Daoy (cell line): Measurements from ENCODE around the gene PGR. TPM values are rescaled to one million over a fixed set of nuclear protein-coding genes. Genes with fewer than 3 reads are reported as not detected.

Experiments
- DNase-seq: peaks from one replicate; pipeline ENCODE4 v3.0.0-alpha.2; 2015; ENCODE audit warnings: low read depth
- total RNA-seq: library from RNA; depleted of rRNA; stranded (reverse); fragments of >200 nt; shearing (Covaris generic); gene quantifications from 2 replicates; pipeline ENCODE4 v1.2.3, GENCODE V29; 2014

PGR gene
- total RNA-seq, 1 experiment from 2014 or later, result under 0.01 TPM

DNA sequence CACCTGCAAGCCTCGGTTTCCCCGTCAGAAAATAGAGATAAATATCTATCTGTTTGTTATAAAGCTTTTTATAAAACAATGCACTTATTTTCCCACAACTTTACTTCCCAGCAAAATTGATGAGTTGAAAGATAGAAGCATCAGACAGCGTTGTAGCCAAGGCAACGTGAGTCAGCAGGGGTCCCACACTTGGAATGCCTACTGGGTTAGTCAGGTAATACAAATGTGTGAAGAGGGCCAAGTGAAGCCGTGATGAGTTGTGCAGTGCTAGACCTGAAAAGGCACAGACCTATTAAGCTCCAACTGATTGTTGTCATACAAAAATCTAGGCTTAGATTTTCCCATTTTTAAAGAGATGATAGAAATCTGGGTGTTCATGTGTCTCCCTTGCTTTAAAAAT lies 118.7 kb downstream of the PGR start:
- DNase-seq, result peak; percentile 13

DNA sequence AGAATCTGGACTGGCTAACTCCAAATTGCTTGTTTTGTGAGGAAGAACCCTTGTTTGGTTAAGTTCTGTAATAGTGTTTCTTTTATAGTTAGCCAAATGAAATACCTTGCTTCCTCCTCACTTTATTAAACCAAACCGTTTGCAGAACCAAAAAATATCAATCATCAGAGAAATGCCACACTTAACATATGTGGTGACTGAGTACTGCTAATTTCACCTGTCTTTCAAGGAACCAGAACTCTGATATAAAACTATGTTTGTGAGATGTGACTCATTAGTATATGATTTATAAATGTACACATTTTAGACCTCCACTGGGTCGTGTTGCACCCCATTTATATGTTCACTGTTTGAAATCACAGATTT lies 119.9 kb downstream of the PGR start:
- no peak for DNase-seq

DNA sequence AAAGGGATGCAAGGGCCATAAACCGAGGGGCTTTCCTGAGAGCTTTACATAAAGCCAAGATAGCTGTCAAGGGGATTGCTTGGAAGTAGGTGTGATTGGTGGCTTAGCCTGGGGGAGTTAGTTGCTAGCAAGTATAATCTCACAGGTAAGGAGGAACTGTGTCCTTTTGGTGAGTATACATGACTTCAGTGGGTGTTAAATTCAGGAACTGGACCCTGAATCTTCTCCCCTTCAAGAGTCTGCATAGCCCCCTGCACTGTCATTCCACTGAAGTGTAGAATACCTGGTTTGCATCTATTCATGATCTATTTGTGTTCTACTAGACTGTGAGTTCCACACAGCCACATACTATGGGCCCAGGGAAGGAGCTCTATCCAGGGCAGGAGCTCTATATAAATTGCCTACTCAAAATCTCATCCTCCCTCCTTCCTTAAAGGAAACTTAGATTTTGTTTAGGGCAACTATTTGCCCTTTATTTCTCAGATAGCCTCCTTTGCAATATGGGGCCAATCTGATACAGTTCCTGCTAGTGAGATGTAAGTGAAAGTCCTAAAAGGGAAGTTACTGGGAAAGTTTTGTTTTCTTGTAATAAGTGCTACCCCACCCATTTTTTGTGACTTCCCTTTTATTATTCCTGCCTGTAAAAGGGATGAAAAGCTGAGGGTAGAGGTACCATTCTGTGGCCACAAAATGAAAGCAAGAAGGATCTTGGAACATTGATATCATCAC lies 120.5 kb downstream of the PGR start:
- DNase-seq, result no peak

DNA sequence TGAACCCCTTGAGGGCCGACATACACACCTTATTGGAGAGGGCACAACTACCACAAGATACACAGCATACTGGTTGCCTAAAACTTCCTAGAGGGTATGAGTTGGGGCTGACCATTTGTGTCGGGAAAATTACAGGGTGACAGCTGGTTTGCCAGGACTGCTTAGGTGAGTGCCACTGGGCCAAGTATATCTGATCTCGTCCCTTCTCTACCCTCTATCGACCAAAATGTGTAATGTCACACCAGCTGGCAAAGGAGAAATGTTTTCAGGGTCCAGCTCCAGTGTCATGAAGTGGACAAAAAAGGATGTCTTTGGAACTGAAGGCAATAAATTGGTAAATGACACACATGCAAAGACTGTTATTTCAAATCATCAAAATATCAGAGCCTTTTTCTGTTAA lies 126.1 kb downstream of the PGR start:
- DNase-seq, result peak; percentile 3

DNA sequence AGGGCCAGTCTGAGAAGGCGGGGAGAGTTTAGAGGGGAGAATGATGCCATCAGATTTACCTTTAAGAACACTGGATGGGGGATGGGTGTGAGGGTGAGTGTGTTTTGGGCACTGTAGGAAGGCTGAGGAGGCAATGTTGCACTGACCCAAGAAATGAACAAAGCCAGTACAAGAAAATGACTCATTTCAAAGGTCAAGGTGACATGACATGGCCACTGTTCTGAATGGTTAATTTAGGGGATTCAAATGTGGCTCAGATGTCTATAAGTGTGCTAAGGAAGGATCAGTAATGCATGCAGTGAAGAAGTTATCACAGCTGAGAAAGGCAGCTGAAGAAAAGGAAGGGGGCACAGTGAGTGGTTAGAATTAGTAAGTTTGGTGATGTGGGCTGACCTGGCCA lies 129.9 kb downstream of the PGR start:
- DNase-seq, result no peak

DNA sequence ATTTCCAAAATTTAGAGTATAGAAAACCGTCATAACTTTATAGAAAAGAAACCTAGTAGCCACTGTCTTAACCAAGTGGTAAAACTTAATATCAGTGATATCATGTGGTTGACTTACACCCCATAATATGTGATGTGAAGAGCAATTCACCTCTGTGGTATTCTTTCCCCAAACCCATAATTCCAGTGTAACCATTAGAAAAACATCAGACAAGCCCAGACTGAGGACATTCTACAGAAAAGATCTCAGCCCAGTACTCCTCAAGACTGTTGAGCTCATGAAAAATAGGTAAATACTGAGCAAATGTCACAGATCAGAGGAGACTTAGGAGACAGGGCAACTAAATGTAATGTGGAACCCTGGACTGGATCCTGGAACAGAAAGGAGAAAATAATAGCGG lies 134.6 kb downstream of the PGR start:
- no peak for DNase-seq

DNA sequence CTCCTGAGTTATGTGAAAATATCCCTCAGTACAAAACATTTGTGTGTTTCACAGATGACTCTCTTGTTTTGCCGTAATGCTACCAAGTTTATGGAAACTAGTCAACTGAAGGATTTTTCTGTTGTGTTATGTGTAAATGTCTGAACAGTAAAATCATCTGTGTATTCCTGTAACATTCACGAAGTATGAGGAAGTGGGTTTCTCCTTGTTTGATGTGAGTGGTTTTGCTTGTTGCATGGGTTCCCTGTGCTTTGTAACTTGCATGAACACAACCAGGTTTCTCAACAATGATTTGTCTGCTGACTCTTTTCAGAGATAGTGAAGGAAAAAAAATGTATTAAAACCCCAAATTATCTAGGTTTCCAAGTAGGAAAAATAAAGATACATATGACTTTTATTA lies 138.1 kb downstream of the PGR start:
- DNase-seq, result no peak

DNA sequence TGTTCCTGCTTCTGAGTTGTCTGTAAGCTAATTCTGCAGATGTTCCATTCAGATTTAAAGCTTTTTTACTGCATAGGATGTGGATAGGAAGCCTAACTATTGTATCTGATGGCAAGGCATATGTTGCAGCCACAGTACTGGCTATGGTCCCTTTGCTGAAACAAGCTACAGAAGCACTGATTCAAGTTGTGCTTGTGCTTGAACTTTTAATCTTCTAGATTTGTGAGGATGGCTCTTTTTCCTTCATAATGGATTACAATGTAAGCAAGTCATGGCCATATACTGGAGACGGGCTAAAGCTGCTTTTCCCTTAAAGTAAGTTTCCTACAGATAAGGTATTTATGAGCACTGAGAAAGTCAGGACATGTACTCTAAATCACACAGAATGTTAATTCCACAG lies 138.7 kb downstream of the PGR start:
- DNase-seq, result no peak

DNA sequence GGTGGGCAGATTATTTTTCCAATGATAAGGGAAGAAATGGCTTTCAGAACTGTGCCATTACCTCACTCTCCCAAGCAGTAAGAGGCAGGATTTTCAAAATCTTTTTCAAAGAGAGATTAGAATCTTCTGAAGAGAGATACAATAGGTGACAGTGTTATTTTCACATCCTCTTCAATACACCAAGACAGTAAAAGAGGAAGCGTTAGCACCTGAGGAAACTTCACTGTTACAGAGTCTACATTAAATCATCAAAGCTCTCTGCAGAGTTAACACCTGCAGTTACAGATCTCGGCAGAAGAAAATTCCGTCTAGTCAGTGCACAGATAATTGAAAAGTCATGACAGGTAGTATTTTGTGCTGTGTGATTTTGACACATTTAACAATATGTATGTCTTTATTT lies 144.9 kb downstream of the PGR start:
- no peak for DNase-seq

DNA sequence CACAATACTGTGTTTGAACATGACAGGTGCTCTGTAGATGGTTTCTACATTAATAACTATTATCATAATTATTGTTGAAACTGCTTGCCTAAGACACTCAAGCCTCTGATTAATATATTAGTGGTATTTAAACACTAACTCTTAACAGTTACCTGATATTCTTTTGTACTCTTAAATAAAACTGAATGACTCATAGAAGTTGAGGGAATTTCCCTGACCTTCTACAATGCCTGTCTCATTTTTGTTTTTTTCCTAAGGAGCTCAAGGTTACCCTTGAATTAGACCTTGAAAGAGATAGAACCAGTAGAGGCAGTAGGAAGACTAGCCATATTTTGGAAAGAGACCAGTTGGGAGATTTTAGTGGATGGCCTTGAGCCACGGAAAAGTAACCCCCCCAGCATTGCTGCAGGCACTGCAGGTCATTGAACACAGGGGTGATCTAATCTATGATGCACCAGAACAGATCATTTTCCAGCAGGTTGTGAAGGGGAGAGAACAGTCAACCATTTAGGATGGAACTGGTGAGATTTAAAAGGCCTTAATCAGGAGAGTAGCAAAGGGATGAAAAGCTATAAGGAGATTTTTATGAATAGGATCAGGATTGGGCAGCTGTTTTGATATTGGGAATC lies 148.3 kb downstream of the PGR start:
- no peak for DNase-seq

DNA sequence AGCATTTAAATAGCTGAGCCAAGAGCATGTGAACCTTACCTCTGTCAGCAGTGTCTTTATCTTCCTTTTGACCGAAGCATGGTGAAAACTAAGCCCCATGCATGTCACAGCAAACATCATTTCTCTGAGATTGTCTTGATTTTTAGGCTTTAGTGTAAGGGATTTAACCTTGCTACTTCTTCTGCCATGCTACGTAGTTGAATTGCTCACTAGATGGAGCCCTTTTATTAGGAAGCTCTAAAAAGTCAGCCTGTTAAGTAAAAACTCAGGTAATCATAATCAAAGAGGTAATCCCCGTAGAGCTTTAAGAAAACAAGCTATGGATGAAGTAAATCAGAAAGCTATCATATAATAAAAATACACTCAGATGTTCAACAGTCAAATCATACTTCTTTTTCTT lies 149.5 kb downstream of the PGR start:
- no peak for DNase-seq
